SU-DHL-6 (cell line): Measurements from ENCODE around the gene COQ9.

Experiments
- H2AFZ ChIP-seq: fragments of 200-600 bp; sonication (generic); 2 replicates; pipeline ENCODE4 v1.6.1; 2014; ENCODE audit warnings: low read depth, mild to moderate bottlenecking, moderate library complexity, mixed read lengths, antibody characterized with exemption, low read length; ENCODE audit not compliant: severe bottlenecking
- H3F3A ChIP-seq: fragments of 200-600 bp; shearing (Covaris generic); 2 replicates; pipeline ENCODE4 v1.6.0; 2016; ENCODE audit warnings: antibody characterized with exemption, mild to moderate bottlenecking; ENCODE audit not compliant: insufficient read depth
- H3K27ac ChIP-seq: fragments of 200-600 bp; sonication (generic); 2 replicates; pipeline ENCODE4 v1.5.1; 2016; ENCODE audit warnings: low read depth, mild to moderate bottlenecking, low read length, moderate library complexity, mixed read lengths
- H3K27me3 ChIP-seq: fragments of 200-600 bp; sonication (generic), shearing (Covaris generic); 2 replicates; pipeline ENCODE4 v1.6.0; 2014; ENCODE audit warnings: mild to moderate bottlenecking, low read length
- H3K36me3 ChIP-seq: fragments of 200-600 bp; sonication (generic); 2 replicates; pipeline ENCODE4 v1.6.1; 2014; ENCODE audit warnings: mild to moderate bottlenecking, low read length, mixed read lengths
- H3K4me2 ChIP-seq: fragments of 300-600, 200-600 bp; shearing (Covaris generic), sonication (generic); 2 replicates; pipeline ENCODE4 v1.6.0; 2014; ENCODE audit warnings: low read length, low read depth, mild to moderate bottlenecking; ENCODE audit not compliant: poor library complexity, severe bottlenecking
- H3K4me3 ChIP-seq: fragments of 200-600 bp; sonication (generic); 2 replicates; pipeline ENCODE4 v1.5.1; 2014; ENCODE audit warnings: antibody characterized with exemption, low read length, mild to moderate bottlenecking, mixed read lengths; ENCODE audit not compliant: insufficient read depth, poor library complexity, severe bottlenecking
- H3K79me2 ChIP-seq: fragments of 200-600 bp; sonication (generic); 2 replicates; pipeline ENCODE4 v1.6.1; 2014; ENCODE audit warnings: mild to moderate bottlenecking, low read length, moderate library complexity; ENCODE audit not compliant: insufficient read depth
- H3K9ac ChIP-seq: fragments of 200-600 bp; sonication (generic); 2 replicates; pipeline ENCODE4 v1.7.0; 2014; ENCODE audit warnings: mild to moderate bottlenecking, low read length
- H3K9me2 ChIP-seq: fragments of 200-600 bp; sonication (generic); replicated peaks from 2 replicates; pipeline ENCODE4 v1.6.1; 2014; ENCODE audit warnings: low read length; ENCODE audit not compliant: insufficient read depth
- H3K9me3 ChIP-seq: fragments of 200-600 bp; sonication (generic); 2 replicates; pipeline ENCODE4 v1.6.1; 2014; ENCODE audit warnings: low read length, mixed read lengths; ENCODE audit not compliant: insufficient read depth
- H4K20me1 ChIP-seq: fragments of 200-600 bp; sonication (generic); 2 replicates; pipeline ENCODE4 v1.6.1; 2014; ENCODE audit warnings: low read depth, mild to moderate bottlenecking, antibody characterized with exemption, low read length, moderate library complexity, mixed read lengths
- EZH2phosphoT487 ChIP-seq: fragments of 200-600 bp; sonication (generic), shearing (Covaris generic); conservative IDR thresholded peaks from 2 replicates; pipeline ENCODE4 v1.6.1; 2018; ENCODE audit warnings: mild to moderate bottlenecking, antibody characterized with exemption, low read length, moderate library complexity, mixed read lengths
- TF ChIP-seq, protein P1 (sequence below): fragments of 200-600 bp; sonication (generic); IDR thresholded peaks from one replicate; pipeline ENCODE4 v1.5.1; 2017; ENCODE audit warnings: antibody characterized with exemption, mild to moderate bottlenecking, low read length, moderate library complexity; ENCODE audit not compliant: insufficient read depth, poor library complexity, severe bottlenecking

Gene COQ9

DNA sequence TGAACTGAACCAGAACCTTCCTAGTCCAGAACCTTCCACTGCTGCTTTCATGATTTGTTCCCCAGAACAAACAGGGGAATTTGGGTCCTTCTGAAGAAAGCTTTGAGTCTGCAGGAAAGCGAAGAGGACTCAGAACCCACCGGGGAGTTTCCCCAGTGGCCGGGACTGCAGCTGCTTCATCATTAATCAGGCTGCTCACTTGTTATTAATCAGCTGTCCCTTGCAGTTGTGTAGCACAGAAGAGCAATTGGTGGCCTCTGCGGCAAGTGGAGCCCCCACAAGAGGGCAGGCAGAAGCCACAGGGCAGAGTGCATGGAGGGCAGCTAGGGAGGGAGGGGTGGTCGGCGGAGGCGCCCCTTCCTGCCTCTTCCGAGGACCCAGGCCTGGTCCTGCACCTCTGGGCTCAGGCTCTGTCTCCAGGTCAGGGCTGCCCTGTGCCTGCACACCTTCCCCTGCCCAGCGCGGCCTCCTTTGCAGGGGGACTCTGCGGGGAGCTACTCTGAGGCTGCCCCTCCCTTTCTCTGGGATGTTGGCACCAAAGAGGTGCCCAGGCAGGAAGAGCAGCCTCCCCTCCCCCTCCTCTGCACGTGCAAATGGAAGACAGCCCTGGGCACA lies 35.8 kb upstream of the COQ9 start:
- Histone ChIP-seq H3K9me2 (no peaks in the 10 kb centered on the region), H3K27ac (no peak overlapping the region), H3K36me3 (no peaks in the 10 kb centered on the region), H3K9ac (no peak overlapping the region), H3K79me2 (no peaks in the 10 kb centered on the region), H2AFZ (no peak overlapping the region), H3F3A (no peaks in the 10 kb centered on the region), H3K27me3 (no peaks in the 10 kb centered on the region), H4K20me1 (no peaks in the 10 kb centered on the region), H3K9me3 (no peaks in the 10 kb centered on the region), H3K4me2 (no peak overlapping the region), H3K4me3 (no peak overlapping the region)
- TF ChIP-seq, protein P1, sequence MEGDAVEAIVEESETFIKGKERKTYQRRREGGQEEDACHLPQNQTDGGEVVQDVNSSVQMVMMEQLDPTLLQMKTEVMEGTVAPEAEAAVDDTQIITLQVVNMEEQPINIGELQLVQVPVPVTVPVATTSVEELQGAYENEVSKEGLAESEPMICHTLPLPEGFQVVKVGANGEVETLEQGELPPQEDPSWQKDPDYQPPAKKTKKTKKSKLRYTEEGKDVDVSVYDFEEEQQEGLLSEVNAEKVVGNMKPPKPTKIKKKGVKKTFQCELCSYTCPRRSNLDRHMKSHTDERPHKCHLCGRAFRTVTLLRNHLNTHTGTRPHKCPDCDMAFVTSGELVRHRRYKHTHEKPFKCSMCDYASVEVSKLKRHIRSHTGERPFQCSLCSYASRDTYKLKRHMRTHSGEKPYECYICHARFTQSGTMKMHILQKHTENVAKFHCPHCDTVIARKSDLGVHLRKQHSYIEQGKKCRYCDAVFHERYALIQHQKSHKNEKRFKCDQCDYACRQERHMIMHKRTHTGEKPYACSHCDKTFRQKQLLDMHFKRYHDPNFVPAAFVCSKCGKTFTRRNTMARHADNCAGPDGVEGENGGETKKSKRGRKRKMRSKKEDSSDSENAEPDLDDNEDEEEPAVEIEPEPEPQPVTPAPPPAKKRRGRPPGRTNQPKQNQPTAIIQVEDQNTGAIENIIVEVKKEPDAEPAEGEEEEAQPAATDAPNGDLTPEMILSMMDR, result no peak
- TF ChIP-seq EZH2phosphoT487, result no peak

DNA sequence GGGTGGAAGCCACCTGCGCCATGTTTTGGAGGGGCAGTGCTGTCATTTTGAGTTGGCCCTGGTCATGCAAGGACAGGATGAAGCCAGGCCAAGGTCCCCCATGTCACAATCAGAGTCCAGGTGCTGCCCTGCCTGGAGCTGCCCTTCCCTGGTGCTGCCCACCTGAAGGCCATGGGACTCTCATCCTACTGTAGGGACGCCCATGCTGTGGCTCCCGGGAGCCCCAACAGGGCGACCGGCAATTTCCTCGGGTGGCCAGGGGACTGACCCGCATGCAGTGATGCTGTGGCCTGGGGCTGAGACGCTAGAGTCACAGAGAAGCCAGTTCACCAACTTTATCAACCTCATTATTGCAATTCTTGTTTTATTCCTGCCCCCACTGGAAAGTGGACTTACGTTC lies 34.7 kb upstream of the COQ9 start:
- H3K4me2 ChIP-seq, result no peak overlapping the region
- no peaks in the 10 kb centered on the region for H3K36me3 ChIP-seq
- H2AFZ ChIP-seq, result no peak overlapping the region

DNA sequence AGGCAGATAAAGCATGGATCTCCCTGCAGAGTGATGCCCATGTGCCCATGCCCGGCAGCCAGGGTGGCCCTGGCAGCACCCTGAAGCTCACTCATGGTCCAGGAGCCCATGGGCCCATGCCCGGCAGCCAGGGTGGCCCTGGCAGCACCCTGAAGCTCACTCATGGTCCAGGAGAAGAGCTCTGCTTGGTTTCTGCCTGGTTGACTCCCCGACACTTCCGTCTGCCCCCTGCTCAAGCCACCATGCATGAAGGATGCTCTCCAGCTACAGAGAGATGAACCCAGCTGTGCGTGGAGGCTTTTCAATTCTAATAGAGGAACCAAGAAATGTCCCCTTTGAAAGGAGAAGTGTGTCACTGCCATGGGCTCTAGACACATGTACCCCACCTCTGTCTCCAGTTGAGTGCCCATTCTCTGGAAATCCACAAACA lies 34.0 kb upstream of the COQ9 start:
- H3K36me3 ChIP-seq, result no peaks in the 10 kb centered on the region
- H3F3A ChIP-seq, result no peaks in the 10 kb centered on the region
- no peak overlapping the region for H3K4me2 ChIP-seq
- H3K27ac ChIP-seq, result no peak overlapping the region
- H3K9me2 ChIP-seq, result no peaks in the 10 kb centered on the region
- no peaks in the 10 kb centered on the region for H3K9me3 ChIP-seq
- no peaks in the 10 kb centered on the region for H3K27me3 ChIP-seq
- no peak overlapping the region for H2AFZ ChIP-seq
- TF ChIP-seq, protein P1, result no peak
- TF ChIP-seq EZH2phosphoT487, result no peak
- no peak overlapping the region for H3K4me3 ChIP-seq
- no peak overlapping the region for H3K9ac ChIP-seq
- no peaks in the 10 kb centered on the region for H4K20me1 ChIP-seq
- no peaks in the 10 kb centered on the region for H3K79me2 ChIP-seq

More for the DNA sequence above, 34.7 kb upstream of the COQ9 start:
- Histone ChIP-seq H3K4me3 (no peak overlapping the region), H3K9ac (no peak overlapping the region), H3K79me2 (no peaks in the 10 kb centered on the region), H3K9me3 (no peaks in the 10 kb centered on the region), H3K9me2 (no peaks in the 10 kb centered on the region), H3K27ac (no peak overlapping the region), H3F3A (no peaks in the 10 kb centered on the region), H3K27me3 (no peaks in the 10 kb centered on the region), H4K20me1 (no peaks in the 10 kb centered on the region)
- TF ChIP-seq EZH2phosphoT487, result no peak
- TF ChIP-seq, protein P1, result no peak

DNA sequence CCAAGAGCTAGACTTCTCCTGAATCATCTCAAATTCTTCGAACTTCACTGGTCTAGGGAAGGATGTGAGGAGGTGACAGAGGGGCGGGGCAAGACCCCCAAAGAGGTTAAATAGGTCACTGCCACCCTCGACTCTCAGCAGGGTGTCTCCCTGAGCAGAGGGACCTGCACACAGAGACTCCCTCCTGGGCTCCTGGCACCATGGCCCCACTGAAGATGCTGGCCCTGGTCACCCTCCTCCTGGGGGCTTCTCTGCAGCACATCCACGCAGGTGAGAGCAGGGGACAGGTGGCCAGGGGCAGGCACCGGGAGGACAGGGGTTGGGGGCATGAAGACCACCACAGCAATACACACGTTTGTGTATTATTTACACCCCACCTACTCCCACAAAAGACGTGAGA lies 33.5 kb upstream of the COQ9 start:
- Histone ChIP-seq H2AFZ (no peak overlapping the region), H3K9me2 (no peaks in the 10 kb centered on the region), H3K79me2 (no peaks in the 10 kb centered on the region), H3K27me3 (no peaks in the 10 kb centered on the region), H4K20me1 (no peaks in the 10 kb centered on the region), H3K36me3 (no peaks in the 10 kb centered on the region), H3K9me3 (no peaks in the 10 kb centered on the region), H3K27ac (no peak overlapping the region), H3K4me3 (no peak overlapping the region), H3K4me2 (no peak overlapping the region), H3F3A (no peaks in the 10 kb centered on the region), H3K9ac (no peak overlapping the region)
- no peak for TF ChIP-seq EZH2phosphoT487
- TF ChIP-seq, protein P1, result no peak
